Lower leg skin (tissue), 4 donors: ENCODE results near the gene PSPH. TPM values are rescaled to one million over a fixed set of nuclear protein-coding genes. Genes with fewer than 3 reads are reported as not detected.
"Not testable (repeated sequence)": the region's sequence is repeated elsewhere in the genome, so short reads cannot be mapped to it uniquely, and the experiment has no call there.

Experiments
- DNase-seq, 2 donors: peaks; one replicate each; pipeline ENCODE4 v3.0.0-alpha.2; 2019; ENCODE audit warnings: low spot score in 2 of 2
- H3K4me3 ChIP-seq: fragments of 200-600 bp; sonication (generic); 2 replicates; pipeline ENCODE4 v1.5.1; 2017; ENCODE audit warnings: mild to moderate bottlenecking, low read depth; ENCODE audit not compliant: poor library complexity, severe bottlenecking
- POLR2A ChIP-seq, 2 donors: fragments of 450-650 bp; IDR thresholded peaks; one replicate each; pipeline ENCODE4 v1.6.1; 2016 to 2017; ENCODE audit warnings: antibody characterized with exemption in 2 of 2, mild to moderate bottlenecking in 1 of 2, moderate library complexity in 1 of 2
- WGBS, 2 donors: methylation state at CpG; one replicate each; pipeline ENCODE4 v1.1.5; 2018; 5-methylcytosine and 5-hydroxymethylcytosine counted together
- intact Hi-C: fragments of 100-400 bp; cut with DNase I; formaldehyde crosslinking; loops from one replicate; pipeline ENCODE4 v1.15.0; 2023; ENCODE audit warnings: low total_unique reads
- total RNA-seq, 4 donors: library from RNA; depleted of rRNA; stranded (reverse); fragments of >200 nt; gene quantifications; one replicate each; pipeline ENCODE4 v1.1.0, GENCODE V29; 2016
- TF ChIP-seq, protein P1 (sequence below), 3 donors: fragments of 450-650 bp; IDR thresholded peaks; one replicate each; pipeline ENCODE4 v1.5.1; 2016; ENCODE audit warnings: antibody characterized with exemption in 3 of 3, mild to moderate bottlenecking in 3 of 3, moderate library complexity in 2 of 3

PSPH gene
- total RNA-seq, 4 donors from 2014 or later: 7.4 to 13.1 (median 9.8) TPM

DNA sequence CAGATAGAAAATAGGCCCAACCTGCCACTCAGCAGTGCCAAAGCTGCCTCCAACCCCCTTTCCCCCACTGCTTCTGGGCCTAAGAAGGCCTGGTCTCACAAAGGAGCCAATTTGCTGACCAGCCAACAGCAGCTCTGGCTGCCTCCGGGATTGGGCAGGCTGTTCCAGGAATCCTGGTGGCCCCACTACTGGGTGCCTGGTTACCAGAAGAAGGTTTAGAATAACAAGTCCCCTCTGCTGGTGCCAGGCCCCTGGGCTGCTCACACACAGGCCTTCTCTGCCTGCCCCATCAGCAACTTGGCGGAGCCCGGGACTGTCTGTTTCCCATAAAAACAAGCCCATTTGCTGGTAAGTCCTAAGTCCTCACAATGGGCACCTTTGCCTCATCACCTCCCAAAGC, 40.3 kb upstream of the PSPH start:
- intact Hi-C loops: no loop called here
- H3K4me3 ChIP-seq: no peak overlapping the region
- peak in 1 of 2 donors; percentile 84 for DNase-seq
- TF ChIP-seq, protein P1, sequence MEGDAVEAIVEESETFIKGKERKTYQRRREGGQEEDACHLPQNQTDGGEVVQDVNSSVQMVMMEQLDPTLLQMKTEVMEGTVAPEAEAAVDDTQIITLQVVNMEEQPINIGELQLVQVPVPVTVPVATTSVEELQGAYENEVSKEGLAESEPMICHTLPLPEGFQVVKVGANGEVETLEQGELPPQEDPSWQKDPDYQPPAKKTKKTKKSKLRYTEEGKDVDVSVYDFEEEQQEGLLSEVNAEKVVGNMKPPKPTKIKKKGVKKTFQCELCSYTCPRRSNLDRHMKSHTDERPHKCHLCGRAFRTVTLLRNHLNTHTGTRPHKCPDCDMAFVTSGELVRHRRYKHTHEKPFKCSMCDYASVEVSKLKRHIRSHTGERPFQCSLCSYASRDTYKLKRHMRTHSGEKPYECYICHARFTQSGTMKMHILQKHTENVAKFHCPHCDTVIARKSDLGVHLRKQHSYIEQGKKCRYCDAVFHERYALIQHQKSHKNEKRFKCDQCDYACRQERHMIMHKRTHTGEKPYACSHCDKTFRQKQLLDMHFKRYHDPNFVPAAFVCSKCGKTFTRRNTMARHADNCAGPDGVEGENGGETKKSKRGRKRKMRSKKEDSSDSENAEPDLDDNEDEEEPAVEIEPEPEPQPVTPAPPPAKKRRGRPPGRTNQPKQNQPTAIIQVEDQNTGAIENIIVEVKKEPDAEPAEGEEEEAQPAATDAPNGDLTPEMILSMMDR (IDR thresholded peaks at IDR 0.05): no peak
- no peak for TF ChIP-seq POLR2A (IDR thresholded peaks at IDR 0.05)
- 48 to 64% methylated on average over 3 of the region's 3 CpGs for WGBS, 2 donors

DNA sequence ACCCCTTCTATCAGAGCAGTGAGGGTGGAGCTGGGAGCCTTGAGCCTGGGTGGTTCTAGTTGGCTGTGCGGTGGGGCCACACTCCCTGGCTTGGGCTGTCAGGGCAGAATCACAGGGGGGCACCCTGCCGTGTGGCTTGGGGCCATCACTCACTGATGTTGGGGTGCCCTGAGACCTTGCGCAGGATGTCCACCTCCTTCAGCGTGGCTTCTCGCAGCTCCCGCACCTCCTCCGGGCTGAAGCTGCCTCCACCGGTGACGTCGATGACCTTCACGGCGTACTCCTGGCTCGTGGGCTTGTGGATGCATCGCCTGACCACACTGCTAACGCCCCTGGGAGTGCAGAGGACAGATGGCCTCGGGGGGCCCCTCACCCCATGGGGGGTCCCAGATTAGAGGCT, 36.2 kb upstream of the PSPH start:
- intact Hi-C loops: no loop called here
- WGBS, 2 donors: 93 to 95% methylated on average over 3 to 16 of the region's 16 CpGs
- TF ChIP-seq POLR2A (IDR thresholded peaks at IDR 0.05): no peak
- TF ChIP-seq, protein P1 (IDR thresholded peaks at IDR 0.05): no peak
- DNase-seq: no peak
- H3K4me3 ChIP-seq: no peak overlapping the region

DNA sequence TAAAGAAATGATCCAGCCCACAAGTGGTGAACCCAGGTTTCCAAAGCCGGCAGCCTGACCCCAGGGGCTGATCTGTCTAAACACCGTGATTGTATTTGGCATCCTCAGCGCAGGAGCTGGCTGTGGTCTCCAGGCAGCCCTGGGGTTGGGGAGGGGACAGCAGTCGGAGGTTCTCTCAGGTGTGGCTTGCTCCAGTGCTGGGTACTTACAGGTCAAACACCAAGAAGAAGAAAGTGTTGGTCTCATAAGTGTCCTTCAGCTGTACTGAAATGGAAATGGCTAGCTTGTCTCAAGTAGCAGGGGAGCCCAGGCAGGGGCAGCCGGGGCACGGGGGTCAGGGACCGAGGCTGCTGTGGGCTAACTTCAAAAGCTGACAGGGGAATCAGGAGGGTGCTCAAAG, 35.5 kb upstream of the PSPH start:
- WGBS, 2 donors: 94 to 95% methylated on average over 7 of the region's 7 CpGs
- no peak for DNase-seq
- H3K4me3 ChIP-seq: no peak overlapping the region
- intact Hi-C loops: no loop called here
- TF ChIP-seq, protein P1 (IDR thresholded peaks at IDR 0.05): no peak
- no peak for TF ChIP-seq POLR2A (IDR thresholded peaks at IDR 0.05)

DNA sequence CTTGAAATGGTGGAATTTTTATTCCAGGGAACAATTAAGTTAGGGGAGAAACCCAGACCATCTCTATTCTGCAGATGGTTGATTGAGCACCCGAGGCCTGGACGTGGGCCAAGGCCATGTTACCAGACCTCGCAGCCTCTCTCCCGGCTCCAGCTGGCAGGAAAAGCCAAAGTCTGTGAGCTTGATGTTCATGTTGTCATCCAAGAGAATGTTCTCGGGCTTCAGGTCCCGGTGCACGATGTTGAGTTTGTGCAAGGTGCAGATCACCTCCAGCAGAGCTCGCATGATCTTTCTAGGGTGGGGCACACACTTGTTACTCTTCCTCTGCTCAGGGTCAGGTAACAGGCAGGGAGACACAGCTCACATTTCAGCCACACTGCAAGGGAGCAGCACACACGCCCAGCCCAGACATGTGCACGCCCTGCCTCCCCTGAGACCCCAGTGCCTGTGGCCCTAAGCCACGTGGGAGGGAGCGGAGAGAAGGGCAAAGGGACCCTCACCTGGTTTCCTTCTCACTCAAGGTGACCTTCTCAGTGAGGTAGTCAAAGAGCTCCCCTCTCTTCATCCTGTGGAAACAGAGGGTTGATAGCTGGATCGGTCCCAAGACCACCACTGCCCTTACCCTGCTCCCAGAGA, 32.0 kb upstream of the PSPH start:
- intact Hi-C loops: no loop called here
- TF ChIP-seq POLR2A (IDR thresholded peaks at IDR 0.05): no peak
- TF ChIP-seq, protein P1 (IDR thresholded peaks at IDR 0.05): no peak
- WGBS, 2 donors: 52% methylated on average over 13 of the region's 13 CpGs
- no peak overlapping the region for H3K4me3 ChIP-seq
- DNase-seq: no peak

DNA sequence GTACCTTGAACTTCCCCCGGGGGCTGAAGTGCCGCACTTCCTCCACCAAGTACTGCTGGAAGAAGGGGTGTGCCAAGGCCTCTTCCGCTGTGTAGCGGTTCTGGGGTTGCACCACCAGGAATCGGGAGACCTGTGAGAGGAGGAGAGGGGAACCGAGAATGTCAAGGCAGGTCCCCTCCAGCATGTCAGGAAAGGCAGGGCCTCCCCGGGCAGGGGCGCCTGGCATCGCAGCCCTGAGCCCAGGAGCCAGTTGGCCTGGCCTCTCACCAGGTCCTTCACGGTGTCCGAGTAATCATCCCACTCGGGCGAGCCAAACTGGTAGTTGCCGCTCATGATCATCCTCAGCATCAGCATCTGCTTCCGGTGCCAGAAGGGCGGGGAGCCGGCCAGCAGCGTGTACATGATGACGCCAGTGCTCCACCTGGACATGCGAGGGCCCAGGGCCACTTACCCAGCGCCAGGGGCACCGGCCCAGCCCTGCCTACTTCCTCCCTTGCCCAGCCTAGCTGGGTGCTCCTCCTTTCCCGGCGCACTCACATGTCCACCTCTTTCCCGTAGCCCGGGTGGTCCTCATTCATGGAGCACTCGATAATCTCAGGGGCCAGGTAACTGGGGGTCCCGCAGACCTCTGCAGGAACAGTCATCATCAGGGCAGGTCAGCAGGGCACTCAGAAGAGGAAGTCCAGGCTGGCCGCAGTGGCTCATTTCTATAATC, 30.5 kb upstream of the PSPH start:
- 91 to 92% methylated on average over 29 of the region's 29 CpGs for WGBS, 2 donors
- no peak for DNase-seq
- TF ChIP-seq, protein P1 (IDR thresholded peaks at IDR 0.05): no peak
- no peak for TF ChIP-seq POLR2A (IDR thresholded peaks at IDR 0.05)
- intact Hi-C loops: no loop called here
- H3K4me3 ChIP-seq: no peak overlapping the region

DNA sequence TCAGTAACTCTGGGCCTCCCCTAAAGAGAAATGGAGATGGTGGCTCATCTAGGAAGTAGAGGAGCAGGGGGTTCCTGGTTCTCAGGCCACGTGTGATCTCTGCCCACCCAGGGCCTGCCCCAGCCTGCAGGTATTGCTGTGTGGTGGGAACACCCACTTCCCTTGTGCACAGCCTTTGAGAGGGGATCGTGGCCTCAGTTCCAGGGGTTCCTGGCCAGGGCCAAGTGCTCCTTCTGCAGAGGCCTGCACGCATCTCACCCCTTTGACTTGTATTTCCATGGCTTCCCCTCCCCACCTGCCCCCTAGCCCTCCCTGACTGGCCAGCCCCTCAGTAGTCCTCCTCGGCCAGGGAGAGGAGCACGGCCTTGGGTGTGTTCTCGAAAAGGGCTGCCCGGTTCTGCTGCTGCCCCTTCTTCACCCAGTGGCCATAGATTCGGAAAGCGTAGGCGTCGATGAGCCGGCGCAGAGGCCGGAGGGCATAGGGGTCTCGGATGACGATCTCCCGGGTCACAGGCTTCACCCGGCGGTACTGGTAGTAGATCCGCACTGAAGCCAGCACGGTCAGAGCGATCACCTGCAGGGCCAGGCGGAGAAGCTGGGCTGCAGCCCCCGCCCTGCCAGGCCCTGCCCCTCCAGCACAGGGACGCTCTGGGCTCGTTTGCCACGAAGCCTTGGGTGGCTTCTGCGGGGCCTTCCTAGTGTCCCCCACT, 29.6 kb upstream of the PSPH start:
- WGBS, 2 donors: 92 to 94% methylated on average over 26 to 28 of the region's 28 CpGs
- intact Hi-C loops, DNase-seq, H3K4me3 ChIP-seq: not testable (repeated sequence)
